SH-SY5Y (cell line): ENCODE measurements around the gene SLC24A4.

Experiments
- GATA2 ChIP-seq: IDR thresholded peaks from 2 replicates; pipeline ENCODE4 v1.6.1; 2011; ENCODE audit warnings: mild to moderate bottlenecking, low read depth, low read length
- GATA3 ChIP-seq: IDR thresholded peaks from 2 replicates; pipeline ENCODE4 v1.6.1; 2011; ENCODE audit warnings: low read depth, mild to moderate bottlenecking, low read length, moderate library complexity

SLC24A4 gene, protein sequence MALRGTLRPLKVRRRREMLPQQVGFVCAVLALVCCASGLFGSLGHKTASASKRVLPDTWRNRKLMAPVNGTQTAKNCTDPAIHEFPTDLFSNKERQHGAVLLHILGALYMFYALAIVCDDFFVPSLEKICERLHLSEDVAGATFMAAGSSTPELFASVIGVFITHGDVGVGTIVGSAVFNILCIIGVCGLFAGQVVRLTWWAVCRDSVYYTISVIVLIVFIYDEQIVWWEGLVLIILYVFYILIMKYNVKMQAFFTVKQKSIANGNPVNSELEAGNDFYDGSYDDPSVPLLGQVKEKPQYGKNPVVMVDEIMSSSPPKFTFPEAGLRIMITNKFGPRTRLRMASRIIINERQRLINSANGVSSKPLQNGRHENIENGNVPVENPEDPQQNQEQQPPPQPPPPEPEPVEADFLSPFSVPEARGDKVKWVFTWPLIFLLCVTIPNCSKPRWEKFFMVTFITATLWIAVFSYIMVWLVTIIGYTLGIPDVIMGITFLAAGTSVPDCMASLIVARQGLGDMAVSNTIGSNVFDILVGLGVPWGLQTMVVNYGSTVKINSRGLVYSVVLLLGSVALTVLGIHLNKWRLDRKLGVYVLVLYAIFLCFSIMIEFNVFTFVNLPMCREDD

DNA sequence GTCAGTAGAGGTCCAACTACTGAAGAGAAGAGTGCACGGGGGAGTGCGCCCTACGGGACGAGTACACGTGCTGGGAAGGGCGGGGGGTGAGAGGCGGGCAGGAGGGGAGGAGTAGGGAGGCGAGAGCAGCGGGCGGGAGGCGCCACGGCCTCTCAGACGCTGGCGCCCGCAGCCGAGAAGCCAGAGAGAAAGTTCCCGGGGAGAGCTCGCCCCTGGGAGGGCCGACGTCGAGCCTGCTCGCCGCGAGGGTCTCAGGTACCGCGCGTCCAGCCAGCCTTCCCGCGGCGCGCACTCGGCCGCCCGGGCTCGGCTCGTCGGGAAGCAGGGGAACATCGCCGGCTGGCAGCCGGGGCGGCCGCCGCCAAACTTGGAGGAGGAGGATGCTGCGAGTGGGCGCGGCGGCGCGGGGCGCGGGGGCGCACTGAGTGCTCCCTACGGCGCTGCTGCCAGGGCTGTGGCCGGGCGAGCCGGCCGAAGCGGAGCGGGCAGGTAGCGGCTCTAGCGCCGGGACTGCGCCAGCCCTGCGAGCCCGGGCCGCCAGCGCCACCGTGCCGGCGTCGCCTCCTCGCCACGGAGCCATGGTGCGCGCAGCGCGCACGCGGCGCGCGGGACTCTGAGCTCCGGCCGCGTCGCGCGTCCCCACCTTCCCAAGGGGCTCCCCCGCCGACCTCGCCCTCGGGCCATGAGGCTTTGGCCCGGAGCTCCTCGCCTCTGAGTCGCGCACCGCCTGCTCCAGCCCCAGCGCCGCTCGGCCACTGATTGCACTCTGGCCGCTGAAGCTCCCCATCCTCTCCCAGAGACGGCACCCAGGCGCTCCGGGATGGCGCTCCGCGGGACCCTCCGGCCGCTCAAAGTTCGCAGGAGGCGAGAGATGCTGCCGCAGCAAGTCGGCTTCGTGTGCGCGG lies at the start of gene SLC24A4:
SLC24A4 (plus strand) TSS at position 155 of the 905 bp plus-strand sequence; CDS start at position 821, 666 bp downstream.
- no peak for TF ChIP-seq GATA3
- TF ChIP-seq GATA2 = no peak

DNA sequence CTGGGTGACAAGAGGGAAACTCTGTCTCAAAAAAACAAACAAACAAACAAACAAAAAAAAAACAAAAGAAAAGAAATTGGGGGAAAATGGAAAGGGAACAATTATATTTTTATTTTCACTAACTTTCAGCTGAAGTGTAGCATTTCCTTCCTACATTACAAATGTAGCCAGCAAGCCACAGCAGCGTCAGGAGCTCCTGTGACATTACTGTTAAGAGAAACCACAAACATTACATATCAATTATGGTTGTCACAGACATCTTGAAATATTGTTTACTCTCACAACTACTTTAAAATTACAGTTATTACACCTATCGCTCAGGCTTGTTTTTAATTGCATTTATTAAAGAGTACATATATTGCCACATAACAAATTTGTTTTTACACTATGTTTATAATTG lies 49.8 kb upstream of the SLC24A4 start:
- TF ChIP-seq GATA2 (no peak), GATA3 (no peak)

DNA sequence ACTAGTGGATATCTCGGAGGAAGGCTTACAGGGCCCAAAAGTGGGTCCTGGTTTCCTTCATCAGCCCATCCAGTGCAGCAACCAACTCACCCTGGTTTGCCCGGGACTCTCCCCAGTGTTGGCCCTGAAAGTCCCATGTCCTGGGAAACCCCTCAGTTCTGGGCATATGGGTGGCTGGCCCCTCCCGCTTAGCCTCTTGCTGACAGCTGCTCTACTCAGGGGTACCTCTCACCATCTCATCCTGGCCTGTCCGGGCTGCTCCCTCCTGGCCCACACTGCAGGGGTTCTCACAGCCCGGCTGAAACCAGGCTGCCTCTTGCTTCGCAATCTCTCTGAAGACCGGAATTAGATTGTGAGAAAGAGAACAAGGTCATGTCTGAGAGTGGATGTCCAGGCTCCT lies 48.9 kb upstream of the SLC24A4 start:
- TF ChIP-seq GATA3 (no peak), GATA2 (no peak)

DNA sequence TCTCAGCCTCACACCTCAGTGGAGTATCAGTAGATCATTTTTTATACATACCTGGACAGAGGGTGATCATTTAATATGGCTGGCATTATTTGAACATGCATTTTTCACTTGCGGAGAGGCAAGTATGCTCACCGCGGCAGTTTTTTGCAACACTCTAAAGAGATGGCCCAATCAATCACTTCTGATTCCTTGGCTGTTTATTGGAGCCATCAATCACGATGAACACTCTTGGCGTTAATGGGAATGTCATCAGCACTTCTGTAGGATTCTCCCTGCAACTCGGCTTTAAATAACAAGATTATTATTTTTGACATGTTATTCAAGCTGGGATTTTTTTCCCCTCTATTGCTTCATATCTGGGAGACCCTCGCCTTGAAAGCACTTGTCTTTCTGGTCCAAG lies 46.9 kb upstream of the SLC24A4 start:
- no peak for TF ChIP-seq GATA3
- TF ChIP-seq GATA2 = no peak

DNA sequence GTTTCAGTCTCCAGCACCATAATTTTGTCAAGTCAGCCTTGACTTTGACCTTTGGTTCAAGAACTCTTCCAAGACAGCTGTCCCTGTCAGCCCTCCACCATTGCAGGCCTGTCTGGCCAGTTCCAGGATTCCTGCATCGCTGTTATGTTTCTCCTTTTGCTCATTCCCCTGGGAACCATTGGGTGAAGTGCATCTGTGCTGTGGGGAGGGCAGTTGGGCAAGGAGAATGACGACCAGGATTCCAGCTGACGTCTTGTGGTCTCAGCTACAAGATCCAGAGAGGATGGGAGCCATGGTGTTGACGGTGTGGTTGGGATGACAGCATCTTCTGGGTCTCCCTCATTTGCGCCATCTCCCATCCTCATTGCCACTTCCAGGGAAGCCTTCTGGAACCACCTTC lies 45.9 kb upstream of the SLC24A4 start:
- TF ChIP-seq GATA3 = no peak
- no peak for TF ChIP-seq GATA2

DNA sequence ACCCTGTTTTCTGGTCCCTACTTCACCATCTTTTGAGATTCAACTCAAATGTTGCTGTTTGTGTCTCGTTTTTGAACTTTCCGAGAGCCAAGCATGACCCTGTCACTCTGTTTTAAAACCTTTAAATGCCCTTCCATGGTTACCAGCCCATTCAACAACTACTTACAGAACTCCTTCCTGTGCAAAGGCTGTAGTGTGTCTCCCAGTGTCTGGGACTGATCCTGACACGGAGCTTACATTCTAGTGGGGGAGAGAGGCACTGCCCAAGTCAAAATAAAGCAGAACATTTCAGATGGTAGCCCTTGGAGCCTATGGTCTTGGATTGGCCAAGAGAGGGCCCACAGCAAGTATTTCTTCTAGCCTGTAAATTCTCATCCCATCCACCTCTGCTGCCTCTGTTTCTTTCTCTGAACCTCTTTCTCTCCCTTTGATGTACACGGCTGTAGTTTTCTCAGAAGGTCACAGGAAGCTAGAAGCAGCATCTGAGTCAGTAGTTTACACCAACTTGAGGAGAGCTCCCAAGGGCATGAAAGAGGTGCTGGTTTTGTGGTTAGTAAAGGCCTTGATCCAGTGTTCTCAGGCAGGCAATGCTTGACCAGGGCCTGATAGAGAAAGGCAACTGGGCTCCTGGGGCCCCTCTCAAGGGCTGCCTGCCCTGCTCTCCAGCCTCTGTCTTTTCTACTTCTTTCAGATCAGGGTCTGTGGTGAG lies 42.3 kb upstream of the SLC24A4 start:
- TF ChIP-seq GATA3 (no peak), GATA2 (no peak)

DNA sequence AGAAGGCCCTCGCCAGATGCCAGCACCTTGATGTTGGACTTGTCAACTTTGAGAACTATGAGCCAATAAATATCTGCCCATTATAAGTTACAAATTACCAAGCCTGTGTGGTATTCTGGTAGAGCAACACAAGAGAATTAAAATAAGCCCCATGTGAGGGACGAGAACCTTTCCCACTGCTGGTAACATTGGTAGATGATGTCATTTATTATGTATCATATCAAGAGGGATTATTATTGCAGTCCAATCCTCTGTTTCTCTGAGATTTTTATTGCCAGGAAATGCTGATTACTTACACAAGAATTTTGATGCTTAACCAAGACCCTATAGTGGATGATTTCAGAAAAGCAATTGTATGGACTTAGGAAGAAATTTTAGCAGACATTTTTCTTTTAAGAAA lies 40.3 kb upstream of the SLC24A4 start:
- no peak for TF ChIP-seq GATA2
- TF ChIP-seq GATA3 = no peak

DNA sequence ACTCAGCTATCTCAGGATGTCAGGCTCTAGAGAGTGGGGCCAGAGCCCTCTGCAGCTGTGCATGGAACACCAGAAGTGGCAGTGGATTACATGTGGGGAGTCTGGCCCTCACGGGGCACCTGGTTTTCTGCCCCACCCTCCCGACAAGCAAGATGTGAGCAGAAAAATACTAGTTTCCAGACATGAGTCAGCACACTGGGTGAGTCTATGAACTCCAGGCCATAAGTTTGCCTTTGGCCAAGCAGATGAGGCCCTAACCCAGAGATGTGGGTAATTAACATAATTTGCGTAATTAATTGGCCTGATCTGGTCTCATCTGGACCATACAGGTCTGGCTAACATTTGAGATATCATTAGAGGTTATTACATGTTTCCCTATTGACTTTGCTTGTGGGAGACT lies 37.7 kb upstream of the SLC24A4 start:
- TF ChIP-seq GATA2 (no peak), GATA3 (no peak)

DNA sequence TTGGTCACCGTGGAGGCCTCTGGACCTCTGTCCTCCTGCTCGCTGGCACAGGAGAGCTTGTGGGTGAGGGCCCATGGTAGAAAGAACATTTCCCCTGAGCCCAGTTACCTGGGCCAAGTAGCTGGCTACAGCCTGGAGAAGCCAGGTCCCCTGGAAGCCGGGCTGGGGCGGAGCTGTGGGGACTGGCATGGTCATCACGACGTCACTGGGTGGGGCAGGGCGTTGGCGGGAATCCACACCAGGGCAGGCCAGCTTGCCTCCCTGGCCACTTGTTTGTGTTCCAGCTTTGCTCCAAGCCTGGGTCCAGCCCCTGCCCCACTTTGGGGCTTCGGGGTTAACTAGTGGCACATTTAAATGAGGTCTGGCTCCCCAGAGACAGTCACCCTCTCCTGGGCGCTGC lies 35.0 kb upstream of the SLC24A4 start:
- no peak for TF ChIP-seq GATA3
- no peak for TF ChIP-seq GATA2

DNA sequence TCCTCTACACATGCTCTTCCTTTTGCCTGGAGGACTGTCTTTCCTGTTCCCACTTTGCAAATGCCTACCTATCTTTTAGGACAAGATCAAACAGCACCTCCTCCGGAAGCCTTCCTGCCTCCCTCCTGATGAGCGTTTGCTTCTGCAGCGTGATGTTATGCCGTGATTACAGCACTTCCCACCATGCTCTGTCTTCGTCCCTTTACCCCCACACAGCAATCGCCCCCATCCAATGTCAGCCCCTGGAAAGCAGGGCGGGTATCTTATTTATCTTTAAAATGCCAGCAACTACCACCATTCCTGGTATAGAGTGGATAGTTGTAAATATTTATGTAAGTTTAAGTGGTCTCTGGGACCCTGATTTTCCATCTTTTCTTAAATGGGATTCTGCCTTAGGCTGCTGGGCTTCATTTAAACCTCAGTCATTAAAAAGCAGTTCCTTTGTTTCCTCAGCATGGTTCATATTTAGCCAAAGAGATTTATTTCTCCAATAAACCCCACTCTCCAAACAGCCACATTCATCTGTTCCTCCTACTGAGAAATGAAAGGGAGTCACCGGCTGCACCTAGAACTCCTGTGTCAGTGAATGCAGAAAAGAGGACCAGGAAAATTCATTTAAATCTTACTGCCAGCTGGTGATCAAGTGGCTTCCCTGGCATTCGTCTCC lies 33.8 kb upstream of the SLC24A4 start:
- no peak for TF ChIP-seq GATA3
- TF ChIP-seq GATA2 = no peak

DNA sequence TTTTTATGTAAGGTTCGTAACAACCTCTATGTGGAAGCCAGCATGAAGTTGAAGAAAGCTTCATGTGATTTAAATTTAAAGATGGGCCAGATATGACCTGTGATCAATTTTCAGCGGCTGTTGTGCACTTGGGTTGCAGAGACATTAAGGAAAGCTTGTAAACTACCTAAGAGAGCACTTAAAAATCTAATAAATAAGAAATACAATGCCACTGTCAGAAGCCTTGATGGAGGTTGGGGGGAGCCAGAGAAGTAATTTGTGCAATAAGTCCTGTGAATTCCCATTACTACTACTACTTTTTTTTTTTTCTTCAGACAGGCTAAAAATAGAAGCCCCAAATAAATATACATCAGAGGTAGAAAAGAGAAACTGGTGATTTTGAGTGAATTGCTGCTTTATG lies 30.3 kb upstream of the SLC24A4 start:
- TF ChIP-seq GATA2 (no peak), GATA3 (no peak)

DNA sequence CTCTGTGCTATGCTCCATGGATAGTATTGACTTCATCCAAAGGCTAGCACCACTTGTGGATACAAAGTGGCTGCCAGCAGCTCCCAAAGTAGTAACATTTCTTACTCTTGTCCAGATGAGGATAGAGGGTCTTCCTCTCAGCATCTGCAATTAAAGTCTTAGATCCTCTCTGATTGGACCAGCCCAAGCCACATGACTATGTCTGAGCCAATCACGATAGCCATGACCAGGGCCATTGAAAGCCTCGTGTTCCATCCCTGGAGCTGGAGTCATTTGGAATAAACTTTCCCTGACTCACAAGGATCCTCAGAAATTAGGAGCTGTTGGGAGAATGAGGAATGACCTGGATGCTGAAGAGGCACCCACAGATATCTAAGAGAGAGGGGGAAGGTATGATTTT lies 28.5 kb upstream of the SLC24A4 start:
- TF ChIP-seq GATA3 (no peak), GATA2 (no peak)

DNA sequence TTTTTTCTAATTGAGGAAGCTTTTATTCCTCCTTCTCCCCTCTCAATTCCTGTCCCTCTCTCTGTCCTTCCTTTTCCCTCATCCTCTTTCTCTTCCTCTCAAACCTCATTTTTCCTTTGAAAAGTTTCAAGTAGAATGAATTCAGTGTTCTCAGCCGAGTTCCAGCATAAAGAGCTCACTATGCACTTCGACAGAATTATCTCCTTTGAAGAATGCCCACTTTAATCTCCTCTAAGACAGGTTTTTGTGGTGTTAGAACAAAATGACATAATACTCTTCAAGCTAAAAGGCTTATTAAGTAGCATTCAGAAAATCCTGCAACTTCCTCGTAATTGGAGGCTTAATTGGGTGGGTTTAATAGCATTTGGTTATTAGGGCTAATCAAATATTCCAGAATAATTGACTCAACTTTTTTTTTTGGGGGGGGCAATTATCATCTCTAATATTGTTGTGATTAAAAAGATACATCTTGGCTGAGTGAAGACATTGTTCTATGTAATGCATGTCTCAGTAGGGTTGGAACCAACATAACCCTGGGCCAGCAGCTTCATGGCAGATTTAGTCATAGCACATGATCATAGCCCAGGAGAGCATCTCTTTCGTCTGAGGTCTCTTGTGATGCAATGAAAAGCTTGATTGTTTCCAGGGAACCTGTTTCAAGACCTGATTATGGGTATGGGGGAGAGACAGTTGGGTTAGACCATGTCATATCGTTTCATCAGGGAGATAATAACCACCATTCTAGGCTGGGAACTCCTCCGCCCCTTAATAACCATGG lies 25.0 kb upstream of the SLC24A4 start:
- TF ChIP-seq GATA3 (no peak), GATA2 (no peak)
